Small intestine (tissue), 7 donors: Measurements from ENCODE around the gene KLHL29. TPM values are rescaled to one million over a fixed set of nuclear protein-coding genes. Genes with fewer than 3 reads are reported as not detected.

ENCODE experiments used
- DNase-seq, 2 donors: peaks; one replicate each; pipeline versions ENCODE4 v3.0.0 to v3.0.0-alpha.2; 2013
- FAIRE-seq: peaks from 2 replicates; lab custom pipeline; 2012; peaks lifted over from hg19 to GRCh38; lab: Jason Lieb, UNC
- H3K27ac ChIP-seq, 3 donors: one replicate each; pipeline ENCODE4 v1.5.1; 2013; ENCODE audit warnings: low read length in 2 of 3, mild to moderate bottlenecking in 2 of 3, control low read depth in 1 of 3, inconsistent platforms in 1 of 3, low read depth in 1 of 3, moderate library complexity in 1 of 3
- H3K27me3 ChIP-seq, 3 donors: one replicate each; pipeline ENCODE4 v1.6.1; 2013; ENCODE audit warnings: low read length in 3 of 3, inconsistent platforms in 1 of 3; ENCODE audit not compliant: control insufficient read depth in 3 of 3, insufficient read depth in 3 of 3
- H3K36me3 ChIP-seq, 3 donors: one replicate each; pipeline ENCODE4 v1.6.1; 2013; ENCODE audit warnings: low read length in 3 of 3, inconsistent platforms in 1 of 3, low read depth in 1 of 3, mild to moderate bottlenecking in 1 of 3, moderate library complexity in 1 of 3; ENCODE audit not compliant: control insufficient read depth in 3 of 3, insufficient read depth in 2 of 3
- H3K4me1 ChIP-seq, 3 donors: one replicate each; pipeline ENCODE4 v1.6.1; 2013; ENCODE audit warnings: low read length in 2 of 3, inconsistent platforms in 1 of 3, low read depth in 1 of 3, mild to moderate bottlenecking in 1 of 3, moderate library complexity in 1 of 3; ENCODE audit not compliant: control insufficient read depth in 3 of 3, insufficient read depth in 2 of 3
- H3K4me3 ChIP-seq, 3 donors: one replicate each; pipeline ENCODE4 v1.5.1; 2013; ENCODE audit warnings: low read length in 3 of 3, control low read depth in 1 of 3, inconsistent platforms in 1 of 3, low read depth in 1 of 3, mild to moderate bottlenecking in 1 of 3, moderate library complexity in 1 of 3
- H3K9me3 ChIP-seq, 2 donors: one replicate each; pipeline ENCODE4 v1.6.1; 2013; ENCODE audit warnings: low read depth in 1 of 2, low read length in 1 of 2; ENCODE audit not compliant: control insufficient read depth in 2 of 2, insufficient read depth in 1 of 2
- WGBS, 3 donors: extraction: QIAGEN DNeasy Blood & Tissue Kit; methylation state at CpG; one replicate each; pipeline ENCODE4 v1.1.7; 2013; 5-methylcytosine and 5-hydroxymethylcytosine counted together
- polyA plus RNA-seq, 4 donors: library from polyadenylated mRNA; stranded (reverse) in 3 of 4; unstranded in 1 of 4; fragments of 200-250 nt in 3 of 4; fragments of 120-200 nt in 1 of 4; gene quantifications; one replicate each; pipeline versions ENCODE4 v1.2.1 to v1.2.3, GENCODE V29; 2013
- donor health status: healthy with polysubstance abuse.
- donor health status: control.
- donor health status: control.
- donor health status: Bipolar disorder and iron deficiency.
- donor health status: healthy.

KLHL29 gene
- polyA plus RNA-seq, 4 donors: 0.22 to 2.7 (median 1.4) TPM

GRCh38 chr2:23603581-23603980, 218.6 kb downstream of the KLHL29 start:
- DNase-seq (no peak), FAIRE-seq (no peak)
- no peak overlapping the region for H3K27ac ChIP-seq
- peaks cover 0 to 8% of the 10 kb centered on the region in 2 donors for H3K9me3 ChIP-seq
- no peak overlapping the region for H3K4me3 ChIP-seq
- WGBS, 3 donors: 82 to 93% (median 85%) methylated on average over 12 of the region's 12 CpGs
- H3K27me3 ChIP-seq: peaks cover 0 to 3% (median 1%) of the 10 kb centered on the region in 3 donors
- no peaks in the 10 kb centered on the region for H3K4me1 ChIP-seq
- no peaks in the 10 kb centered on the region for H3K36me3 ChIP-seq

DNA sequence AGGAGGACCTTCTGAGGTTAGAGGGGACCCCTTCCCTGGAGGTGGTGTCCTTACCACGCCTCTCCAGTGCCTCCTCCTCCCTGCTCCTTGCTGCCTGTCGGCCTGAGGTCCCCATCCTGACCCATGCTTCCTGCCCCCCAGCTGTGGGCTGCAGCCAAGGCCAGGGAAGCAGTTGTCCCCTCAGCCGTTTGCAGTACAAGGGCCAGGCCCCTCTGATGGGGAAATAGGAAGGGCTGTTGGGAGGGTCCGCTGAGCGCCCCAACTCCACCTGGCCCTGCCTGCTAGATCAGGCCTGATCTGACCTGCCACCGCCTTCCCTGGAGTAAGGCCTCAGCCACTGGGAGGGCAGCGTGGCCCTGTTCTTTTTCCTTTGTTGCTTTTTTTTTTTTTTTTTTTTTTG, 219.8 kb downstream of the KLHL29 start:
- no peaks in the 10 kb centered on the region for H3K36me3 ChIP-seq
- H3K27me3 ChIP-seq: peaks cover 0 to 3% (median 0%) of the 10 kb centered on the region in 3 donors
- DNase-seq (no peak), FAIRE-seq (no peak)
- 79 to 90% (median 84%) methylated on average over 6 to 7 of the region's 7 CpGs for WGBS, 3 donors
- H3K9me3 ChIP-seq: peaks cover 0 to 8% of the 10 kb centered on the region in 2 donors
- H3K27ac ChIP-seq: no peak overlapping the region
- no peak overlapping the region for H3K4me3 ChIP-seq
- no peaks in the 10 kb centered on the region for H3K4me1 ChIP-seq

GRCh38 chr2:23605236-23605635, 220.3 kb downstream of the KLHL29 start:
- peaks cover 0 to 3% (median 0%) of the 10 kb centered on the region in 3 donors for H3K27me3 ChIP-seq
- H3K4me1 ChIP-seq: no peaks in the 10 kb centered on the region
- no peaks in the 10 kb centered on the region for H3K36me3 ChIP-seq
- peaks cover 0 to 8% of the 10 kb centered on the region in 2 donors for H3K9me3 ChIP-seq
- 83 to 94% (median 93%) methylated on average over 11 of the region's 11 CpGs for WGBS, 3 donors
- H3K4me3 ChIP-seq: no peak overlapping the region
- H3K27ac ChIP-seq: no peak overlapping the region
- DNase-seq (no peak), FAIRE-seq (no peak)

- Histone ChIP-seq H3K9me3 (peaks cover 0 to 11% of the 10 kb centered on the region in 2 donors), H3K4me3 (no peak overlapping the region), H3K4me1 (no peaks in the 10 kb centered on the region), H3K36me3 (no peaks in the 10 kb centered on the region), H3K27me3 (peaks cover 0 to 3% (median 0%) of the 10 kb centered on the region in 3 donors), H3K27ac (no peak overlapping the region)
- 82 to 85% (median 84%) methylated on average over 9 of the region's 9 CpGs for WGBS, 3 donors
- DNase-seq (no peak), FAIRE-seq (no peak)
Observed at GRCh38 chr2:23606196-23606595, 221.2 kb downstream of the KLHL29 start.

GRCh38 chr2:23606968-23607367, 222.0 kb downstream of the KLHL29 start:
- no peak for FAIRE-seq
- H3K4me3 ChIP-seq: no peak overlapping the region

DNA sequence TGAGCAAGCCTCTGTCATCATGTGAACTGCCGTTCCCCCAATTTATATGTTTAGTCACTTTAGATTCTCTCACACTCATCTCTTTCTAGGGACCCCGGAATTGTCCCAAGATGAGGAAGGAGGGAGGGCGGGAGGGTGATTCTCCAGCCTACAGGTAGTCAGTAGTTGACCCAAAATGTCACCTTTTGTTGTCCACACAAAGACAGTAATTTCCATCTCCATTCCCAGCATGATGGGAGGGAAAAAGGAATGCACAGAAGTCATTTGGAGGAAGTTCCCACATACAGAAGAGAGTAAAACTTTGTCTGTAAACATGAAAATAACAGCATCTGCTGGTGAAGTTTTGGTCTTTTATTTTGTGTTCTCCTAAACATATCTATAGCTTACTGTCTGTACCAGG, 222.9 kb downstream of the KLHL29 start:
- H3K4me3 ChIP-seq: no peak overlapping the region
- DNase-seq (no peak), FAIRE-seq (no peak)
- H3K36me3 ChIP-seq: no peaks in the 10 kb centered on the region
- peaks cover 0 to 3% (median 0%) of the 10 kb centered on the region in 3 donors for H3K27me3 ChIP-seq
- H3K27ac ChIP-seq: no peak overlapping the region
- H3K9me3 ChIP-seq: peaks cover 0 to 17% of the 10 kb centered on the region in 2 donors
- 67 to 80% (median 77%) methylated on average over 3 of the region's 3 CpGs for WGBS, 3 donors
- H3K4me1 ChIP-seq: no peaks in the 10 kb centered on the region

More at GRCh38 chr2:23606968-23607367, 222.0 kb downstream of the KLHL29 start:
- H3K9me3 ChIP-seq: peaks cover 0 to 12% of the 10 kb centered on the region in 2 donors
- H3K36me3 ChIP-seq: no peaks in the 10 kb centered on the region
- DNase-seq: no peak
- no peak overlapping the region for H3K27ac ChIP-seq
- no peaks in the 10 kb centered on the region for H3K4me1 ChIP-seq
- peaks cover 0 to 3% (median 0%) of the 10 kb centered on the region in 3 donors for H3K27me3 ChIP-seq

- FAIRE-seq (no peak), DNase-seq (no peak)
- Histone ChIP-seq H3K36me3 (no peaks in the 10 kb centered on the region), H3K4me3 (no peak overlapping the region), H3K4me1 (no peaks in the 10 kb centered on the region), H3K9me3 (peaks cover 0 to 17% of the 10 kb centered on the region in 2 donors), H3K27ac (no peak overlapping the region), H3K27me3 (peaks cover 0 to 3% (median 0%) of the 10 kb centered on the region in 3 donors)
- WGBS, 3 donors: 81 to 85% (median 84%) methylated on average over 7 of the region's 7 CpGs
Observed at GRCh38 chr2:23609254-23609653, 224.3 kb downstream of the KLHL29 start.

DNA sequence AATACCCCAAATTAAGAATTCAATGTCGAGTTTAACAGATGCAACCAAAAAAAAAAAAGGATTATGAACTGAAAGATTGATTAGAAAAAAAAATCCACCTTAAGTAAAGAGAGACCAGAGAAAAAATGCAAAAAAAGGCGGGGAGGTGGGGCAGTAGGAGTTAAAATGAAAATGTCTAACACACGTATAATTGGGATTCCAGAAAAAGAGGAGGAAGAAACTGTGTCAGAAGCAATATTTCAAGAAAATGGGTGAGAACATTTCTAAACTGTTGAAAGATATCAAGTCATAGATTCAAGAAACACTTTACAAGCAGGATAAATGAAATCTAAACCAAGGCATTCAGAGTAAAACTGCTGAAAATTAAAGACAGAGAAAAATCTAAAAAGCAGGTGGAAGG, 226.9 kb downstream of the KLHL29 start:
- Histone ChIP-seq H3K27me3 (peaks cover 0 to 3% (median 1%) of the 10 kb centered on the region in 3 donors), H3K27ac (no peak overlapping the region), H3K4me1 (peaks cover 0 to 3% (median 0%) of the 10 kb centered on the region in 3 donors), H3K4me3 (no peak overlapping the region), H3K36me3 (no peaks in the 10 kb centered on the region), H3K9me3 (peaks cover 0 to 14% of the 10 kb centered on the region in 2 donors)
- DNase-seq: no peak
- 81 to 89% (median 82%) methylated on average over 3 of the region's 3 CpGs for WGBS, 3 donors
- no peak for FAIRE-seq

DNA sequence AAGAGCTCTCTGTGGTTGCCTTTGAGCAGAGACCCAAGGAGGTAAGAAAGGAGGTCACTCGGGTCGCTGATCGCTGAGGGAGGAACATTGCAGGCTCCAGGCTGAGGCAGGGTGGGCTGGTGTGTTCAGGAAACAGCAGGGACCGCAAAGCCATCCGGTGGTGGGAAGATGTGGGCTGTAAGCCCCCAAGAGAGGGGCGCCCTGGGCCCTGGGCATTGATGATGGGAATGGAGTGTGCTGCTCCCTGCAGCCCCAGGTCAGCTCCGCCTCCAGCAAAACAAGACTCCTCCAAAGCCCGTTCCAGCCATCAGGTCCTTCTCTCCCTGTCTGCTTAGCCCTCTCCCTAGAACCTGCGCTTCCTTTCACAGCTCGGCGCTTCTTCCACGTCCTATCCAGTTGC, 229.7 kb downstream of the KLHL29 start:
- H3K4me1 ChIP-seq: peaks cover 0 to 11% (median 0%) of the 10 kb centered on the region in 3 donors
- no peak for FAIRE-seq
- peaks cover 0 to 3% (median 0%) of the 10 kb centered on the region in 3 donors for H3K27me3 ChIP-seq
- H3K9me3 ChIP-seq: peaks cover 0 to 10% of the 10 kb centered on the region in 2 donors
- DNase-seq: no peak
- 65 to 76% (median 68%) methylated on average over 12 of the region's 12 CpGs for WGBS, 3 donors
- no peak overlapping the region for H3K27ac ChIP-seq
- no peak overlapping the region for H3K4me3 ChIP-seq
- H3K36me3 ChIP-seq: no peaks in the 10 kb centered on the region
